SK-N-SH treated with all-trans-retinoic acid at 6 μM for 48 hours (cell line): ENCODE results near the gene EPHB2.

Experiments
- CSDC2 ChIP-seq: fragments of 250-450 bp; sonication (Bioruptor Pico); IDR thresholded peaks from 2 replicates; pipeline ENCODE4 v1.5.0; 2020; ENCODE audit warnings: mild to moderate bottlenecking, moderate library complexity
- ISL1 ChIP-seq: fragments of 250-450 bp; sonication (Bioruptor Pico); IDR thresholded peaks from 2 replicates; pipeline ENCODE4 v2.1.2; 2022; ENCODE audit warnings: mild to moderate bottlenecking, moderate library complexity
- OSR1 ChIP-seq: fragments of 250-450 bp; sonication (Bioruptor Pico); IDR thresholded peaks from 2 replicates; pipeline ENCODE4 v1.8.0; 2022; ENCODE audit warnings: moderate library complexity, mild to moderate bottlenecking, inconsistent platforms
- PPARA ChIP-seq: fragments of 250-450 bp; sonication (Bioruptor Pico); IDR thresholded peaks from 2 replicates; pipeline ENCODE4 v1.5.0; 2020; ENCODE audit warnings: mild to moderate bottlenecking, borderline replicate concordance
- RARB ChIP-seq: fragments of 250-450 bp; sonication (Bioruptor Pico); IDR thresholded peaks from 2 replicates; pipeline ENCODE4 v1.8.0; 2021; ENCODE audit warnings: mild to moderate bottlenecking, moderate library complexity
- TCF4 ChIP-seq: fragments of 250-450 bp; sonication (Bioruptor Pico); IDR thresholded peaks from 2 replicates; pipeline ENCODE4 v1.8.0; 2021; ENCODE audit warnings: mild to moderate bottlenecking, moderate library complexity, borderline replicate concordance
- TOX ChIP-seq: fragments of 250-450 bp; sonication (Bioruptor Pico); IDR thresholded peaks from 2 replicates; pipeline ENCODE4 v1.8.0; 2021; ENCODE audit warnings: mild to moderate bottlenecking, moderate library complexity, borderline replicate concordance
- ZFP3 ChIP-seq: fragments of 250-450 bp; sonication (Bioruptor Pico); IDR thresholded peaks from 2 replicates; pipeline ENCODE4 v1.5.0; 2020; ENCODE audit warnings: mild to moderate bottlenecking, moderate library complexity
- ZNF70 ChIP-seq: fragments of 450-650 bp; formaldehyde crosslinking; IDR thresholded peaks from 2 replicates; pipeline ENCODE4 v1.5.0; 2020; ENCODE audit warnings: mild to moderate bottlenecking, moderate library complexity
- ZNF8 ChIP-seq: fragments of 450-650 bp; formaldehyde crosslinking; IDR thresholded peaks from 2 replicates; pipeline ENCODE4 v1.5.0; 2020; ENCODE audit warnings: mild to moderate bottlenecking, moderate library complexity
- TF ChIP-seq, protein P1 (sequence below): fragments of 250-450 bp; sonication (Bioruptor Pico); IDR thresholded peaks from 2 replicates; pipeline ENCODE4 v1.8.0; 2021; ENCODE audit warnings: low read depth, mild to moderate bottlenecking, moderate library complexity, borderline replicate concordance
- TF ChIP-seq, protein P2 (sequence below): fragments of 250-450 bp; sonication (Bioruptor Pico); IDR thresholded peaks from 2 replicates; pipeline ENCODE4 v1.5.1; 2020; ENCODE audit warnings: low read depth, mild to moderate bottlenecking, moderate library complexity
- TF ChIP-seq, protein P3 (sequence below): fragments of 250-450 bp; sonication (Bioruptor Pico); IDR thresholded peaks from 2 replicates; pipeline ENCODE4 v1.8.0; 2020; ENCODE audit warnings: mild to moderate bottlenecking, moderate library complexity, borderline replicate concordance
- TF ChIP-seq, protein P4 (sequence below): fragments of 250-450 bp; sonication (Bioruptor Pico); IDR thresholded peaks from 2 replicates; pipeline ENCODE4 v1.5.1; 2021; ENCODE audit warnings: mild to moderate bottlenecking, moderate library complexity

DNA sequence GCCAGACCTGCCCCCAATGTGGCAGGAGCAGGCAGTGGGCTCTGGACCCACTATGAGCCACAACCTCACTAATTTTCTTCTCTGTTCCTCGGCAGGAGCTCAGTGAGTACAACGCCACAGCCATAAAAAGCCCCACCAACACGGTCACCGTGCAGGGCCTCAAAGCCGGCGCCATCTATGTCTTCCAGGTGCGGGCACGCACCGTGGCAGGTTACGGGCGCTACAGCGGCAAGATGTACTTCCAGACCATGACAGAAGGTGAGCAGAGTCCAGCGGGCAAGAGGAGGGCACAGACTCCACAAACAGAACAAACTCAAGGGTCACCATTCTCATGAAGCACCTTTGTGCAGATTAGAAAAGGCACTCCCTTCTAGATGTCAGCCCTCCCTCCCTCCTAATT, 182.2 kb downstream of the EPHB2 start:
- no peak for TF ChIP-seq ZNF70 (CRISPR knock-in tag)
- no peak for TF ChIP-seq PPARA (CRISPR knock-in tag)
- TF ChIP-seq, protein P1, sequence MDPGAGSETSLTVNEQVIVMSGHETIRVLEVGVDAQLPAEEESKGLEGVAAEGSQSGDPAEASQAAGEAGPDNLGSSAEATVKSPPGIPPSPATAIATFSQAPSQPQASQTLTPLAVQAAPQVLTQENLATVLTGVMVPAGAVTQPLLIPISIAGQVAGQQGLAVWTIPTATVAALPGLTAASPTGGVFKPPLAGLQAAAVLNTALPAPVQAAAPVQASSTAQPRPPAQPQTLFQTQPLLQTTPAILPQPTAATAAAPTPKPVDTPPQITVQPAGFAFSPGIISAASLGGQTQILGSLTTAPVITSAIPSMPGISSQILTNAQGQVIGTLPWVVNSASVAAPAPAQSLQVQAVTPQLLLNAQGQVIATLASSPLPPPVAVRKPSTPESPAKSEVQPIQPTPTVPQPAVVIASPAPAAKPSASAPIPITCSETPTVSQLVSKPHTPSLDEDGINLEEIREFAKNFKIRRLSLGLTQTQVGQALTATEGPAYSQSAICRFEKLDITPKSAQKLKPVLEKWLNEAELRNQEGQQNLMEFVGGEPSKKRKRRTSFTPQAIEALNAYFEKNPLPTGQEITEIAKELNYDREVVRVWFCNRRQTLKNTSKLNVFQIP: no peak
- TF ChIP-seq, protein P2, sequence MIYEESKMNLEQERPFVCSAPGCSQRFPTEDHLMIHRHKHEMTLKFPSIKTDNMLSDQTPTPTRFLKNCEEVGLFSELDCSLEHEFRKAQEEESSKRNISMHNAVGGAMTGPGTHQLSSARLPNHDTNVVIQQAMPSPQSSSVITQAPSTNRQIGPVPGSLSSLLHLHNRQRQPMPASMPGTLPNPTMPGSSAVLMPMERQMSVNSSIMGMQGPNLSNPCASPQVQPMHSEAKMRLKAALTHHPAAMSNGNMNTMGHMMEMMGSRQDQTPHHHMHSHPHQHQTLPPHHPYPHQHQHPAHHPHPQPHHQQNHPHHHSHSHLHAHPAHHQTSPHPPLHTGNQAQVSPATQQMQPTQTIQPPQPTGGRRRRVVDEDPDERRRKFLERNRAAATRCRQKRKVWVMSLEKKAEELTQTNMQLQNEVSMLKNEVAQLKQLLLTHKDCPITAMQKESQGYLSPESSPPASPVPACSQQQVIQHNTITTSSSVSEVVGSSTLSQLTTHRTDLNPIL: no peak
- TF ChIP-seq CSDC2 (CRISPR knock-in tag): no peak
- TF ChIP-seq, protein P3, sequence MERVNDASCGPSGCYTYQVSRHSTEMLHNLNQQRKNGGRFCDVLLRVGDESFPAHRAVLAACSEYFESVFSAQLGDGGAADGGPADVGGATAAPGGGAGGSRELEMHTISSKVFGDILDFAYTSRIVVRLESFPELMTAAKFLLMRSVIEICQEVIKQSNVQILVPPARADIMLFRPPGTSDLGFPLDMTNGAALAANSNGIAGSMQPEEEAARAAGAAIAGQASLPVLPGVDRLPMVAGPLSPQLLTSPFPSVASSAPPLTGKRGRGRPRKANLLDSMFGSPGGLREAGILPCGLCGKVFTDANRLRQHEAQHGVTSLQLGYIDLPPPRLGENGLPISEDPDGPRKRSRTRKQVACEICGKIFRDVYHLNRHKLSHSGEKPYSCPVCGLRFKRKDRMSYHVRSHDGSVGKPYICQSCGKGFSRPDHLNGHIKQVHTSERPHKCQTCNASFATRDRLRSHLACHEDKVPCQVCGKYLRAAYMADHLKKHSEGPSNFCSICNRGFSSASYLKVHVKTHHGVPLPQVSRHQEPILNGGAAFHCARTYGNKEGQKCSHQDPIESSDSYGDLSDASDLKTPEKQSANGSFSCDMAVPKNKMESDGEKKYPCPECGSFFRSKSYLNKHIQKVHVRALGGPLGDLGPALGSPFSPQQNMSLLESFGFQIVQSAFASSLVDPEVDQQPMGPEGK: no peak
- TF ChIP-seq OSR1 (CRISPR knock-in tag): no peak
- TF ChIP-seq ZNF8 (CRISPR knock-in tag): no peak
- no peak for TF ChIP-seq ZFP3 (CRISPR knock-in tag)
- TF ChIP-seq, protein P4, sequence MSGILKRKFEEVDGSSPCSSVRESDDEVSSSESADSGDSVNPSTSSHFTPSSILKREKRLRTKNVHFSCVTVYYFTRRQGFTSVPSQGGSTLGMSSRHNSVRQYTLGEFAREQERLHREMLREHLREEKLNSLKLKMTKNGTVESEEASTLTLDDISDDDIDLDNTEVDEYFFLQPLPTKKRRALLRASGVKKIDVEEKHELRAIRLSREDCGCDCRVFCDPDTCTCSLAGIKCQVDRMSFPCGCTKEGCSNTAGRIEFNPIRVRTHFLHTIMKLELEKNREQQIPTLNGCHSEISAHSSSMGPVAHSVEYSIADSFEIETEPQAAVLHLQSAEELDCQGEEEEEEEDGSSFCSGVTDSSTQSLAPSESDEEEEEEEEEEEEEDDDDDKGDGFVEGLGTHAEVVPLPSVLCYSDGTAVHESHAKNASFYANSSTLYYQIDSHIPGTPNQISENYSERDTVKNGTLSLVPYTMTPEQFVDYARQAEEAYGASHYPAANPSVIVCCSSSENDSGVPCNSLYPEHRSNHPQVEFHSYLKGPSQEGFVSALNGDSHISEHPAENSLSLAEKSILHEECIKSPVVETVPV: no peak
- no peak for TF ChIP-seq RARB
- TF ChIP-seq TCF4 (CRISPR knock-in tag): no peak
- TF ChIP-seq TOX (CRISPR knock-in tag): no peak
- TF ChIP-seq ISL1: no peak
